ENCODE results near the gene ANKRD39. TPM values are rescaled to one million over a fixed set of nuclear protein-coding genes. Genes with fewer than 3 reads are reported as not detected.
"Not testable (repeated sequence)": the region's sequence is repeated elsewhere in the genome, so short reads cannot be mapped to it uniquely, and the experiment has no call there.

The ANKRD39 gene
- total RNA-seq, 2 experiments from 2014 or later = 31.2 to 33.9 TPM

DNA sequence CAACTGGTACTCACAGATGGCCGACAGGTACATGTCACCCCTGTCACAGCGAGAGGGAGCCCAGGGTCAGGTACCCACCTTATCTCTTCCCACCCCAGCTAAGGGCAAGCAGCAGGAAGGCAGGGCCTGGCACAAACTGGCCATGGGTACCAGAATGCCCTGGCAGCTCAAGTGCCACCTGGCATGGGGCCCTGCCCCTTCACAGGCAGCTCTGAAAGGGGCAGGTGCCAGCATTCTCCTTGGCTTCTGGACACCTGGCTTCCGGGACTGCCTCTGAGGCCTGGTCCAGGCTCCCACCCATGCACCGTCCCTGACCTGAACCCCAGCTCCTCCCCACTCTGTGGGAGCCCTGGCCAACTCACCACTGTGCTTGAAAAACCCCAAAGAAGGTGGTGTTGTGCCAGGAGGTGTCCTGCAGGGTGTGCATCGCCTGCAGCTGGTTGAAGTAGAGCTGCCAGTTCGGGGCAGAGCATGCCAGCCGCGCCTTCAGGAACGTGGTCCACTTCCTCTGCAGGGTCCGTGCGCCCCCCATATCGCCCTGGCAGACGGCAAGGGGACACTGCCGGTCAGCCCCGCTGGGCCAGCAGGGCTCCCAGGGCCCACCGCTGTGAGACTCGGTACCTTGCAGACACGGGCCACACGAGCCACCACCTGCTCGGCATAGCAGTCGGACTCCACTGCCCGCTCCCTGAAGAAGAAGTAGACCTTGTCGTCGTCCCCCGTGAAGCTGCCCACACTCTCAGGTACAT lies 6.7 kb upstream of the ANKRD39 start:
- Mint-ChIP-seq H3K36me3 (peaks cover 13% of the 10 kb centered on the region), H3K27ac (no peak overlapping the region), H3K27me3 (peaks cover 1% of the 10 kb centered on the region), H3K9me3 (no peaks in the 10 kb centered on the region), H3K4me1 (peaks cover 26% of the 10 kb centered on the region), H3K4me3 (no peak overlapping the region)
- ATAC-seq (ENCODE audit: low read depth) = no peak
- POLR2A ChIA-PET = no interaction called here
- no peak for DNase-seq

DNA sequence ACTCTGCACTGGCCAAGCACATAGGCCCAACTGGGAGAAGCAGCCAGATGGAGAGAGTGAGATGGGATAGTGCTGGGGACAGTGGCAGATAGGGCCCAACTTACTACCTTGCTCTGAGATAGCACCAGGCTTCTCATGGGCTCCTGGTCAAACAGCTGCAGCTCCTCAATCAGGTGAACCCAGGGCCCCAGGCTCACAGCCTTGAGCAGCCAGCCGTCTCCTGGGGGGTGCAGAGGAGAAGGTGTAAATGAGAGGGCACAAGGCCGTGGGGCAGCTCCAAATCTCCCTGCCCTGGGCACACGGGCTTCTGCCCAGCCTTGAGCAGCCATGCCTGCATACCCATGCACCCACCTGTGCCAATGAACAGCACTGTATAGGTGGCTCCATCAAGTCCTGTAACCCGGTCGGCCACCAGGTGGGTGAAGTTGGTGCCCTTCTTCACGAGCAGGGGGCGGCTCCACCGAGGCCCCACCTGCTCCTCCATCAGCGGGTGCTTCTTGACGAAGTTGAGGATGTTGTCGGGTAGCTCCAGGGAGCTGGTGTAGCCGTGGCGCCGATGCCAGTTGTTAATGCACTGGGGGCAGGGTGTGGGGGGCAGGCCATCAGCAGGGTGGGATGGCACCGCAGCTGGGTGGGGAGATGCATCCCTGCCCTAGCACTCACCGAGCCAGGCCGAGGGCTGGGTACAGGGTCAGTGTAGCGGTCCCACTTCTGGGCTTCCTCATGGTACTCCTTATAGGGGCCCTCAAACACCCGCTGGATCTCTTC lies 5.9 kb upstream of the ANKRD39 start:
- DNase-seq = no peak
- ATAC-seq (ENCODE audit: low read depth) = no peak
- no peak overlapping the region for H3K4me3 Mint-ChIP-seq
- H3K27ac Mint-ChIP-seq = no peak overlapping the region
- H3K4me1 Mint-ChIP-seq = peaks cover 33% of the 10 kb centered on the region
- peaks cover 13% of the 10 kb centered on the region for H3K36me3 Mint-ChIP-seq
- POLR2A ChIA-PET = no interaction called here
- no peaks in the 10 kb centered on the region for H3K9me3 Mint-ChIP-seq
- H3K27me3 Mint-ChIP-seq = peaks cover 1% of the 10 kb centered on the region

DNA sequence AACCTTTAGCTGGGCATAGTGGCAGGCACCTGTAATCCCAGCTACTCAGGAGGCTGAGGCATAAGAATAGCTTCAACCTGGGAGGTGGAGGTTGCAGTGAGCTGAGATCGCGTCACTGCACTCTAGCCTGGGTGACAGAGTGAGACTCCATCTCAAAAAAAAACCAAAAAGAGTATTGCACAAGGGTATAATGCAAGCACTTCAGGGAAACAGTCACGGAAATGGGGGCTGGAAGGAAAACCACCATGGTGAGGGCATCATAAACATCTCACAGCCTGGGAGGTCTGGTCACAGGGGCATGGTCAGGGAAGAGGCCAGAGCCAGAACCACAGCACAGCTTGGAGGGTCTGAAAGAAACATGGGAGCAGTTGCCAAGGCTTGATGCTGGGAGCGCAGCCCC lies 5.2 kb upstream of the ANKRD39 start:
- H3K27ac Mint-ChIP-seq = not testable (repeated sequence)
- POLR2A ChIA-PET = interaction anchor here (0.6 kb wide), 1 partner anchor 94 kb away, joined by 3 read pairs; no protein-coding TSS in a partner anchor
- H3K36me3 Mint-ChIP-seq = peaks cover 12% of the 10 kb centered on the region

DNA sequence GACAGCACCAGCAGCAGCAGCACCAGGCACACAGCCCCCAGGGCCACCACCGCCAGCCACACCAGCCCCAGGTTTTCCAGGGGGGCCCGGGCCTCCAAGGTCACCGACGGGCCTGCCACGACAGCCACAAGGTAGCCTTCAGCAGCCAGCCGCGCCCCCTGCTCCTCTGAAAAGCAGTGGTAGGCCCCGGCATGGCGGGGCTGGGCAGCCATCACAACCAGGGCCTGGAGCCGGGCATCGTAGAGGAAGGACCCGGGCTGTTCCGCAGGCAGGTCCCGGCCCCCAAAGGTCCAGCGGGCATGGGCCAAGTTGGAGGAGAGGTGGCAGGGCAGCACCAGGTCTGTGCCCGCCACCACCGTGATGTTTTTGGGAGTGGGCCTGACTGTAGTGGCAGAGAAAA lies 3.3 kb upstream of the ANKRD39 start:
- Mint-ChIP-seq H3K27me3 (no peaks in the 10 kb centered on the region), H3K9me3 (no peaks in the 10 kb centered on the region), H3K4me3 (no peak overlapping the region), H3K27ac (no peak overlapping the region), H3K4me1 (peaks cover 30% of the 10 kb centered on the region), H3K36me3 (peaks cover 10% of the 10 kb centered on the region)
- POLR2A ChIA-PET = interaction anchor here (1.1 kb wide), 1 partner anchor 94 kb away, joined by 3 read pairs; no protein-coding TSS in a partner anchor
- ATAC-seq (ENCODE audit: low read depth) (no peak), DNase-seq (no peak)

More for the DNA sequence above, 5.2 kb upstream of the ANKRD39 start:
- not testable (repeated sequence) for H3K27me3 Mint-ChIP-seq; H3K4me3 Mint-ChIP-seq; H3K9me3 Mint-ChIP-seq; ATAC-seq (ENCODE audit: low read depth); DNase-seq
- H3K4me1 Mint-ChIP-seq = peaks cover 32% of the 10 kb centered on the region

DNA sequence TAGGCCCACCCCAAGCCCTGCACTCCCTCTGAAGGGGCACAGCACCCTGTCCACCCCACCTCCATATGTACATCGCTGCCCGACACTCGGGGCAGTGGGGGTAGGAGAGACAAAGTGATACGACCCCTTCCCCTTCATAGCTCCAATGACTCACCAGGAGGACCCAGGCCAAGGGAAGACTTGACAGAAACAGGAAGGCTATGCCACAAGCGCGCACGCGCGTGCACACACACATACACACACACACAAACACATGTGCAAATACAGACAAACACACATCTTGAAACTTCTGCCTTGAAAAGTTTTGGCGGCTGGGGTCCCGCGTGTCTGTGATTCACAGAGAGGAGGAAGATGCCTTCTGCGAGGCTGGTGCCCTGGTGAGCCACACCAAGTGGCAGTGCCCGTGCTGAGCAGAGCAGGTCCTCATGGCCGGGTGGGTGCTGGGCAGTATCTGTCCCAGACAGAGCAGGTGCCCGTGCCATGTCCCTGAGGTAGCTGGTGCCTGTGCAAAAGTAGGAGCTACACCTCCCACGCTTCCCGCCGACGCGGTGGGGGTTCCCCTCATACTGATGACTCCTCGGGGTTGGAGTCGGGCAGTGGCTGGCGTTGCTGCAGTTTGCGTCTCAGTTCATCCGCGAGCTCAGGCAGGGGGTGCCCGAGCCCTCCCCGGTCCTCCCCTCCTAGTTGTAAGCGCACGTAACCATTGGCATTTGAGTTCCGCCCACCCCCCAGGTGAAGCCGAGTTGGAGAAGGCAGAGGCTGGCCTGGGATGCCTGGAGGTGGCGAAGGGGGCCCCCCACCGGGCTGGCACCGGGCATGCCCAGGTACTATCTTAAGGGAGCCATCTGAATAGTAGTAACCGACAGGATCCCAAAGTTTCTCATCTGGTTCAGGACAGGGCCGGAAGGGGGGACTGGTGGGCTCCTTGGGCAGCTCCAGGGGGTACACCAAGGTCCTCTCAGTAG lies 2.5 kb upstream of the ANKRD39 start:
- Mint-ChIP-seq H3K4me1 (peaks cover 25% of the 10 kb centered on the region), H3K27ac (peak overlapping the region; percentile 77), H3K36me3 (peaks cover 10% of the 10 kb centered on the region), H3K4me3 (no peak overlapping the region), H3K9me3 (no peaks in the 10 kb centered on the region), H3K27me3 (no peaks in the 10 kb centered on the region)
- no peak for ATAC-seq (ENCODE audit: low read depth)
- POLR2A ChIA-PET = interaction anchor here (1.1 to 3.3 kb wide), 3 partner anchors 8 to 102 kb away, joined by 3 to 53 read pairs (median 5); no protein-coding TSS in a partner anchor
- peak; percentile 37 for DNase-seq

DNA sequence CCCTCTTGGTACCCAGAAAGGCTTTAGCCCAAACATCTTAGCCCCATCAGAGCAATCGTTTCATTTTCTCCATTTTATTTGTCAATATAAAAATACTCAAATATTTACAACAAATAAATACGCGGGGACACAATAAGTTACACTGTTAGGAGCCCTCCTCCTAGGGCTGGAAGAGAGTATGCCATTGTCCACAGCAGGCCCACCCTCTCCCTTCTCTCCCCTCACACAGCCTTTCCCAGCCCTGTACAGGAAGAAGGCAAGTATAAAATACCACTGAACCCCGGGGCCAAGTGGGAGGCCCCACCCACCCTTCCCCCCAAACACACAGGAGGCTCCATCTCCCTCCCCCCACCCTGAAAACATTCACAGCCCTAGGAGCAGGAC lies 1.9 kb upstream of the ANKRD39 start:
- H3K9me3 Mint-ChIP-seq = no peaks in the 10 kb centered on the region
- H3K27me3 Mint-ChIP-seq = no peaks in the 10 kb centered on the region
- POLR2A ChIA-PET = interaction anchor here (1.3 to 3.3 kb wide), 2 partner anchors 9 to 103 kb away, joined by 5 to 53 read pairs; no protein-coding TSS in a partner anchor
- no peak for ATAC-seq (ENCODE audit: low read depth)
- no peak for DNase-seq
- peaks cover 10% of the 10 kb centered on the region for H3K36me3 Mint-ChIP-seq
- H3K4me3 Mint-ChIP-seq = no peak overlapping the region
- H3K27ac Mint-ChIP-seq = peak overlapping the region; percentile 77
- H3K4me1 Mint-ChIP-seq = peaks cover 28% of the 10 kb centered on the region

DNA sequence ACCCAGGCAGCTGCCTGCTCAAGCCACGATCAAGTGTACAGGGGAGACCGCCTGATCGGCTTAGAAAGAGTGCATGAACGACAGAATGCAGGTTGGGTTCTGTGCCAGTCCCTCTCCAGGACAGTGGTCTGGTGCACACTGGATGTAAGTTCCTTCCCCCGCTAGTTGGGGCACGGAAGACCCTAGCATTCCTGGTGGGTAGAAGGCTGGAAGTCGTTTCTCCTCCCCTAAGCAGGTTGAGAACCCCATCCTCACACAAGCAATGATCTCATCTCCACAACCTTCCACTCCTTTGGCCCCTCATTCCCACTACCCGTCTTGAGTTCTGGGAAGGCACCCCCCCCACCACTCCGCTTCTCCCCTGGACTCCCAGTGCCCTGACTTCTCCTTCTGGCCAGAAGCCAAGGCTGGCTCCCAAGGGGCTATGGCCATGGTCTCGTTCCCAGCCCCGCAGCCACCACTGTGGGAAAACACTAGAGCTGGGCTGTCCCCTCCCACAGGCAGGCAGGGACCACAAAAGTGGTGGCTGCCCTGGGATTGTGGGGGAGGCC lies 1.4 kb upstream of the ANKRD39 start:
- Mint-ChIP-seq H3K4me1 (peaks cover 28% of the 10 kb centered on the region), H3K4me3 (peak overlapping the region; percentile 67), H3K27me3 (no peaks in the 10 kb centered on the region), H3K9me3 (no peaks in the 10 kb centered on the region), H3K27ac (peak overlapping the region; percentile 65), H3K36me3 (peaks cover 10% of the 10 kb centered on the region)
- DNase-seq (peak; percentile 40), ATAC-seq (ENCODE audit: low read depth) (no peak)
- POLR2A ChIA-PET = interaction anchor here (1.3 to 3.6 kb wide), 6 partner anchors 9 to 253 kb away, joined by 3 to 88 read pairs (median 32); partner anchors contain the start of genes ANKRD36 and SEMA4C

DNA sequence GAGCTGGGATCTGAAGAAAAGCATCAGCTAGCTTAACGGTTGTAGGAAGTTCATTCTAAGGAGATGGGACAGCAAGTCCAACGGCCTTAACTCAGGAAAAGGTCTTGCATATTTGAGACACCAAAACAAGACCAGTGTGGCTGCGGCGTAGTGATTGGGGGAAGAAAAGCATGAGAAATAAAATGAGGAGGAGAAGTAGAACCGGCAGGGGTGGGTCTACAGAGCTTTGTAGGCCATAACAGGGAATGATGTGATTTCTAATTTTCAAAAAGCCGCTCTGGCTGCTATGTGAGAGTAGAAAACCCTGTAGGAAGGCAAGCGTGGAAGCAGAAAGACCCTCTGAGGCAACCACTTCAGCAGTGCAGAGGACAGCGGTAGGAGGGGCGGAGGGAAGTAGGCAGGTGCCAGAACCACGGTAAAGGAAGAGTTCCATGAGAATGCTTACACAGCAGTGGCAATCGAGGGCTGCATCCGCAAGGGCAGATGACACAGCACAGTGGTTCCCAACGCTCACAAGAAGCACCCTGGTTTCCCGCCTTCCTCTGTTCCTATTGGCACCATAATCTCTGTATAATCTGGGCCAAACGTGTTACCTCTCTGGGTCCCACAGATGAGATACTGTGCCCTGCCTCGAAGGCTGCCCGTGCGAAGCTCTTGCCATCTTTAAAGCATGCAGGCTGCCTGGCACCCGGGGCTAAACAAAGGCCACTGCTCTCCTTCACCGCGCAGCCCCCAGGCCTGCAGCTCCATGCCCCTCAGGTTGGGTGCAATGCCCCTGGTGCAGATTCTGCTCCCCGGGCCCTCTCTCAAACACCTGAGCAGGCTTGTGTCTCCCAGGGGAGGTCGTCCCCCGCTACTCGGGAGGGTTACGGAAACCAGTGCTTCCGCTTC lies 795 bp downstream of the ANKRD39 start:
- no peak for ATAC-seq (ENCODE audit: low read depth)
- DNase-seq = no peak
- Mint-ChIP-seq H3K4me3 (peak overlapping the region; percentile 93), H3K27me3 (no peaks in the 10 kb centered on the region), H3K4me1 (peaks cover 29% of the 10 kb centered on the region), H3K9me3 (no peaks in the 10 kb centered on the region), H3K36me3 (peaks cover 15% of the 10 kb centered on the region), H3K27ac (peak overlapping the region; percentile 89)
- POLR2A ChIA-PET = interaction anchor here (0.6 to 3.6 kb wide), 22 partner anchors 12 to 319 kb away, joined by 3 to 88 read pairs (median 5); partner anchors contain the start of genes ANKRD36, CNNM3 and SEMA4C

DNA sequence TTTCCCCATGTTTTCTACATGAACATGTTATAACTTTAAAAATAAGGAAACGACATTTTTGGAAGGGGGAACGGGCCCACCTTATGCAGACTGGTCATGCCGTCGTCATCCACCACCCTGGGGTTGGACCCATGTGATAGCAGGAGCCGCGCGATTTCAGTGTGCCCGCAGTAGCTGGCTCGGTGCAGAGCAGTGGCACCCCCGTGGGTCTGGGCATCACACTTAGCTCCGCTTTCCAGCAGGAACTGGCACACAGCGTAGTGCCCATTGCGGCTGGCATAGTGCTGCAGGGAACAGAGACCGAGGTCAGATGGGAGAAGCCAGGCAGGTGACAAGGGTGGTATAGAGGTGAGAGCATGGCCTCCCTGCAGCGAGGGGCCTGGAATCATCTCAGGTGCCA lies 4.5 kb downstream of the ANKRD39 start:
- DNase-seq = no peak
- peaks cover 17% of the 10 kb centered on the region for H3K4me1 Mint-ChIP-seq
- no peak overlapping the region for H3K4me3 Mint-ChIP-seq
- POLR2A ChIA-PET = no interaction called here
- no peak overlapping the region for H3K27ac Mint-ChIP-seq
- ATAC-seq (ENCODE audit: low read depth) = no peak
- H3K27me3 Mint-ChIP-seq = no peaks in the 10 kb centered on the region
- peaks cover 21% of the 10 kb centered on the region for H3K36me3 Mint-ChIP-seq
- H3K9me3 Mint-ChIP-seq = no peaks in the 10 kb centered on the region

DNA sequence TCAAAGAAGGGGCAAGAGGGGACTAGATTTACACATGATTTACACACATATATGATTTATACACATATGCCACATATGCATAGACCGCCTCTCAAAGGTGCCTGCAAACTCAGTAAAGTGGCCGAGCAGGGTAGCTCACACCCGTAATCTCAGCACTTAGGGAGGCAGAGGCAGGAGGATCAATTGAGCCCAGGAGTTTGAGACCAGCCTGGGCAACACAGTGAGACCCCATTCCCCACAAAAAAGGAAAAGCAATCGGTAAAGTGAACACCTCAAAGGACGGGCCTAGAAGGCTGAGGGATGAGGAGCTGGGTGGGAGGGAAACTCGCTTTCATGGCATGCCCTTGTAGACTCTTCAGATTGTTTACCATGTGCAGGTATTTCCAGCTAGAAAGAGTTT lies 5.1 kb downstream of the ANKRD39 start:
- no peaks in the 10 kb centered on the region for H3K27me3 Mint-ChIP-seq
- peaks cover 21% of the 10 kb centered on the region for H3K36me3 Mint-ChIP-seq
- H3K27ac Mint-ChIP-seq = no peak overlapping the region
- H3K4me3 Mint-ChIP-seq = no peak overlapping the region
- DNase-seq (no peak), ATAC-seq (ENCODE audit: low read depth) (no peak)
- POLR2A ChIA-PET = no interaction called here
- no peaks in the 10 kb centered on the region for H3K9me3 Mint-ChIP-seq
- H3K4me1 Mint-ChIP-seq = peaks cover 17% of the 10 kb centered on the region

DNA sequence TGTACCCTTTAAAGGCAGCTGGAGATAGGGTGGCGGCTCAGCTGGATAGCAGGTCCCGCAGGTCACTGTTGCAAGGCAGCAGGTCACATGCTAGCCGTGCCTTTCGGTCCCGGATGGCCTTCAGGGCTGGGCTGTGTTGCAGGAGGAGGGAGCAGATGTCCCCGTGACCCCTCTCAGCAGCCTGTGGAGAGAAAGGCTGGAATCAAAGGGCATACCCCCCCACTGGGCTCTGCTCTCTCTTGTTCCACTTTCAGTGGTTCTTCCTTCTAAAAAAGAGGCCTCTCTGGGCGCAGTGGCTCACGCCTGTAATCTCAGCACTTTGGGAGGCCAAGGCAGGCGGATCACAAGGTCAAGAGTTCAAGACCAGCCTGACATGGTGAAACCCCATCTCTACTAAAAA lies 9.6 kb downstream of the ANKRD39 start:
- Mint-ChIP-seq H3K9me3 (no peaks in the 10 kb centered on the region), H3K27ac (no peak overlapping the region), H3K4me1 (peaks cover 8% of the 10 kb centered on the region), H3K36me3 (peaks cover 20% of the 10 kb centered on the region), H3K27me3 (no peaks in the 10 kb centered on the region), H3K4me3 (no peak overlapping the region)
- ATAC-seq (ENCODE audit: low read depth) (no peak), DNase-seq (no peak)
- POLR2A ChIA-PET = interaction anchor here (0.7 kb wide), 1 partner anchor 11 kb away, joined by 3 read pairs; no protein-coding TSS in a partner anchor

DNA sequence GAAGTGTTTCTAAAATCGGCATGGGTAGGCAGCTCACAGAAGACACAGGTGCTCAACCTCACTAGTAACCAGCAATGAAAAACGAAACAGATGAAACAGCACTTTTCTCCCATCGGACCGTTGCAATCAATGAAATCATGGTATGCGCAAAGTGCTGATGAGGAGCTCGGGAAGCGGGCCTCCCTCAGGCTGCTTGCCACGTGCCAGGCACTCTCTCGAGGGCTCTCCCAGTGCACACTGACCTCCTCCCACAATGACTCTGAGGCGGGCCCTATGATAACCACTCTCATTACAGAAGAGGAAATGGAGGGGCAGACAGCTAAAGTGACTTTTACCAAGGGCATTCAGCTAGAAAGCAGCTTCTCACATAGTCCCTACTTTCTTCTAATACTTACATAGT lies 10.2 kb downstream of the ANKRD39 start:
- H3K36me3 Mint-ChIP-seq = peaks cover 14% of the 10 kb centered on the region
- ATAC-seq (ENCODE audit: low read depth) (no peak), DNase-seq (no peak)
- no peaks in the 10 kb centered on the region for H3K27me3 Mint-ChIP-seq
- no peak overlapping the region for H3K27ac Mint-ChIP-seq
- POLR2A ChIA-PET = interaction anchor here (0.7 to 0.8 kb wide), 2 partner anchors 10 to 11 kb away, joined by 3 read pairs; no protein-coding TSS in a partner anchor
- no peaks in the 10 kb centered on the region for H3K9me3 Mint-ChIP-seq
- no peak overlapping the region for H3K4me3 Mint-ChIP-seq
- peaks cover 7% of the 10 kb centered on the region for H3K4me1 Mint-ChIP-seq
